ENCODE data around the gene TMEM154.
A peak's percentile ranks its signal among the peaks of the same experiment; 100 is the strongest.

The TMEM154 gene

GRCh38 chr4:152594057-152594456 is 85.7 kb downstream of the TMEM154 start:
- TF ChIP-seq, protein P1, sequence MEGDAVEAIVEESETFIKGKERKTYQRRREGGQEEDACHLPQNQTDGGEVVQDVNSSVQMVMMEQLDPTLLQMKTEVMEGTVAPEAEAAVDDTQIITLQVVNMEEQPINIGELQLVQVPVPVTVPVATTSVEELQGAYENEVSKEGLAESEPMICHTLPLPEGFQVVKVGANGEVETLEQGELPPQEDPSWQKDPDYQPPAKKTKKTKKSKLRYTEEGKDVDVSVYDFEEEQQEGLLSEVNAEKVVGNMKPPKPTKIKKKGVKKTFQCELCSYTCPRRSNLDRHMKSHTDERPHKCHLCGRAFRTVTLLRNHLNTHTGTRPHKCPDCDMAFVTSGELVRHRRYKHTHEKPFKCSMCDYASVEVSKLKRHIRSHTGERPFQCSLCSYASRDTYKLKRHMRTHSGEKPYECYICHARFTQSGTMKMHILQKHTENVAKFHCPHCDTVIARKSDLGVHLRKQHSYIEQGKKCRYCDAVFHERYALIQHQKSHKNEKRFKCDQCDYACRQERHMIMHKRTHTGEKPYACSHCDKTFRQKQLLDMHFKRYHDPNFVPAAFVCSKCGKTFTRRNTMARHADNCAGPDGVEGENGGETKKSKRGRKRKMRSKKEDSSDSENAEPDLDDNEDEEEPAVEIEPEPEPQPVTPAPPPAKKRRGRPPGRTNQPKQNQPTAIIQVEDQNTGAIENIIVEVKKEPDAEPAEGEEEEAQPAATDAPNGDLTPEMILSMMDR (IDR thresholded peaks at IDR 0.05; ENCODE audit: low read depth, low read length): no peak
- no peak for TF ChIP-seq EZH2phosphoT487 (IDR thresholded peaks at IDR 0.05; ENCODE audit: low read depth)
- Histone ChIP-seq H3K9ac (ENCODE audit: low read length) (no peak overlapping the region), H3K9me3 (ENCODE audit: insufficient read depth, low read length) (no peaks in the 10 kb centered on the region), H3K4me1 (ENCODE audit: low read length) (peaks cover 40% of the 10 kb centered on the region), H3K27ac (ENCODE audit: low read length) (no peak overlapping the region), H3K36me3 (replicated peaks; ENCODE audit: low read depth, low read length) (no peaks in the 10 kb centered on the region), H4K20me1 (ENCODE audit: insufficient read depth, low read length) (no peaks in the 10 kb centered on the region), H3K4me3 (ENCODE audit: low read length) (no peak overlapping the region), H2AFZ (ENCODE audit: low read depth, low read length) (no peak overlapping the region), H3K79me2 (ENCODE audit: low read length) (no peaks in the 10 kb centered on the region), H3K27me3 (ENCODE audit: low read depth, low read length) (peaks cover 18% of the 10 kb centered on the region; the same call in 1 of the 2 replicates), H3K4me2 (ENCODE audit: low read length) (no peak overlapping the region)

GRCh38 chr4:152591876-152592275 is 87.9 kb downstream of the TMEM154 start:
- Histone ChIP-seq H3K27me3 (ENCODE audit: low read depth, low read length) (peaks cover 16% of the 10 kb centered on the region; the same call in 1 of the 2 replicates), H3K27ac (ENCODE audit: low read length) (no peak overlapping the region), H3K4me3 (ENCODE audit: low read length) (no peak overlapping the region), H3K9me3 (ENCODE audit: insufficient read depth, low read length) (no peaks in the 10 kb centered on the region), H3K4me2 (ENCODE audit: low read length) (no peak overlapping the region), H3K9ac (ENCODE audit: low read length) (no peak overlapping the region), H4K20me1 (ENCODE audit: insufficient read depth, low read length) (no peaks in the 10 kb centered on the region), H3K4me1 (ENCODE audit: low read length) (peaks cover 40% of the 10 kb centered on the region), H3K36me3 (replicated peaks; ENCODE audit: low read depth, low read length) (no peaks in the 10 kb centered on the region), H2AFZ (ENCODE audit: low read depth, low read length) (no peak overlapping the region), H3K79me2 (ENCODE audit: low read length) (no peaks in the 10 kb centered on the region)
- TF ChIP-seq, protein P1 (IDR thresholded peaks at IDR 0.05; ENCODE audit: low read depth, low read length): no peak
- TF ChIP-seq EZH2phosphoT487 (IDR thresholded peaks at IDR 0.05; ENCODE audit: low read depth): no peak

DNA sequence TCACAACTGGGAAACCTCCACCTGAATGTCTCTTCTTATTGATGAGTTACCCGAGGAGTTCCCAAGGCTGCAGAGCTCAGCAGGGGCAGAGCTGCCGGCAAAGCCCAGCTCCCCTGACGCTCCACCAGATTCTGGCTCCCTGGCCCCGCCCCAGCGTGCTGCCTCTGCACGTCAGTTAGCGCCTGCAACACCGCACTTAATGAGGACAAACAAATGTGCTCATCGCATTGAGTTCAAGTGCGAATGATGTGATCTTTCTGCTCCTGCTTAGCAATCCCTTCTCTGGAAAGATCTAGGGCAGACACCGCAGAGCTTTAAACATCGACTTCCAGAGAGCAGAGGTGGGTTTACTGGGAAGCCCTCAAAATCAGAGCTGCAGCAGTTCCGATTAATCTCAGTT is 88.4 kb downstream of the TMEM154 start:
- Histone ChIP-seq H3K4me3 (ENCODE audit: low read length) (no peak overlapping the region), H3K9me3 (ENCODE audit: insufficient read depth, low read length) (no peaks in the 10 kb centered on the region), H3K79me2 (ENCODE audit: low read length) (no peaks in the 10 kb centered on the region), H3K27me3 (ENCODE audit: low read depth, low read length) (peaks cover 13% of the 10 kb centered on the region; the same call in 1 of the 2 replicates), H3K4me1 (ENCODE audit: low read length) (peaks cover 42% of the 10 kb centered on the region), H3K4me2 (ENCODE audit: low read length) (no peak overlapping the region), H3K9ac (ENCODE audit: low read length) (no peak overlapping the region), H4K20me1 (ENCODE audit: insufficient read depth, low read length) (no peaks in the 10 kb centered on the region), H3K27ac (ENCODE audit: low read length) (no peak overlapping the region), H3K36me3 (replicated peaks; ENCODE audit: low read depth, low read length) (no peaks in the 10 kb centered on the region), H2AFZ (ENCODE audit: low read depth, low read length) (no peak overlapping the region)
- no peak for TF ChIP-seq EZH2phosphoT487 (IDR thresholded peaks at IDR 0.05; ENCODE audit: low read depth)
- TF ChIP-seq, protein P1 (IDR thresholded peaks at IDR 0.05; ENCODE audit: low read depth, low read length): no peak

DNA sequence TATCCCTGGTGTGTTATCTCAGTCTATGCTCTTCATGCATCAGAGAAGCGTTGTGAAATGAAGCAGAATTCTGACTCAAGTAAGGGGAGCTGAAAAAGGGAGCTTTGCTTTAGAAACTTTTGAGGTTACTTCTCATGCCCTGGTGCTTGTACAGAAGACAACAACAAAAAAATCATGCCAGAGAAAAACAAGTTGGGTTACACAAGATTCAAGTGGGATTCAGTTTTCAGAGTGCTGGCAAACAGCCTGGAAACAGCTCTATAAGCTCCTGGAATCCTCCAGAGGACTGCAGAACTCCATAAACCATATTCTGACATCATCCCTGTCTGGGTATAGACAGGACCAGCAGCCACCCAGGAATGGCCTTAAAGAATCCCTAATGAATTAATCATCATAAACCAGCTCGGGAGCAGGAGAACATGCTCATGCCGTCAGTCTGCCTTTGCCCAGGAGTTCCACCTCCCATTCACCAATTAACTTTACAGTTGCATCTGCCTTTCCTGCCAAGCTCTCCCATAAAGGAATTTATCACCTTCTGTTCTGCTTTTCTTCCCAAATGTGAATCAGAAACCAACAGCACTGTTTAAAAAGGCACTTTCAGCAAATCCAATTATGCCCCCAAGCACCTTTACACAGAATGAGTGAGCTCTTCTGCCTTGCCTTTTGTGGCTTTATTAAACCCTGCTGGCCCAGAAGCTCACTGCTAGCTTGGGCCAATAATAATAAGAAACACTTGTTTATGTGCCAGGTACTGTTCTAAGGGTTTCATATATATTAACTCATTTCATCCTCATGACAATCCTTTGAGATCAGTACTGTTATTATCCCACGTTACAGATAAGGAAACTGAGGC is 89.4 kb downstream of the TMEM154 start:
- Histone ChIP-seq H3K4me3 (ENCODE audit: low read length) (no peak overlapping the region), H3K79me2 (ENCODE audit: low read length) (no peaks in the 10 kb centered on the region), H3K27ac (ENCODE audit: low read length) (no peak overlapping the region), H3K4me2 (ENCODE audit: low read length) (peak overlapping the region; percentile 10), H3K27me3 (ENCODE audit: low read depth, low read length) (peaks cover 10% of the 10 kb centered on the region; the same call in 1 of the 2 replicates), H2AFZ (ENCODE audit: low read depth, low read length) (no peak overlapping the region), H3K9ac (ENCODE audit: low read length) (no peak overlapping the region), H3K4me1 (ENCODE audit: low read length) (peaks cover 40% of the 10 kb centered on the region), H3K9me3 (ENCODE audit: insufficient read depth, low read length) (no peaks in the 10 kb centered on the region), H4K20me1 (ENCODE audit: insufficient read depth, low read length) (no peaks in the 10 kb centered on the region), H3K36me3 (replicated peaks; ENCODE audit: low read depth, low read length) (no peaks in the 10 kb centered on the region)
- no peak for TF ChIP-seq EZH2phosphoT487 (IDR thresholded peaks at IDR 0.05; ENCODE audit: low read depth)
- TF ChIP-seq, protein P1 (IDR thresholded peaks at IDR 0.05; ENCODE audit: low read depth, low read length): no peak
